ENCODE results near the gene HABP2. TPM values are rescaled to one million over a fixed set of nuclear protein-coding genes. Genes with fewer than 3 reads are reported as not detected.

Gene HABP2
- total and polyA plus RNA-seq, 2 of the 4 experiments (the other 2 are of a cell fraction) = not detected

- no TSS peak for BruUV-seq (replicated peaks)
- Histone ChIP-seq H4K5ac (ENCODE audit: low read depth, low read length) (no peak overlapping the region), H3K9me3 (ENCODE audit: control insufficient read depth, insufficient read depth, low read length) (no peaks in the 10 kb centered on the region), H2AFZ (replicated peaks; ENCODE audit: low read length, poor library complexity) (no peak overlapping the region), H3K36me3 (ENCODE audit: control insufficient read depth, insufficient read depth, low read length) (no peaks in the 10 kb centered on the region), H3K4me1 (ENCODE audit: control insufficient read depth, insufficient read depth, low read length) (no peaks in the 10 kb centered on the region), H3K18ac (ENCODE audit: low read depth, low read length) (no peak overlapping the region), H3K4ac (ENCODE audit: low read depth, low read length) (no peak overlapping the region), H3K9me1 (ENCODE audit: insufficient read depth, low read length) (no peaks in the 10 kb centered on the region), H3K27me3 (ENCODE audit: control insufficient read depth, insufficient read depth, low read length) (peaks cover 6% of the 10 kb centered on the region; the same call in 1 of the 2 replicates), H2BK5ac (ENCODE audit: low read depth, low read length, poor library complexity, severe bottlenecking) (no peak overlapping the region), H4K20me1 (ENCODE audit: insufficient read depth, low read length) (no peaks in the 10 kb centered on the region), H3K4me2 (ENCODE audit: low read depth, low read length) (no peak overlapping the region), H2BK120ac (ENCODE audit: low read depth, low read length) (no peak overlapping the region), H3K14ac (replicated peaks; ENCODE audit: low read depth, low read length) (no peak overlapping the region), H3K4me3 (ENCODE audit: insufficient read depth, low read depth, low read length) (no peak overlapping the region), H2BK20ac (ENCODE audit: low read depth, low read length) (no peak overlapping the region), H4K8ac (ENCODE audit: low read depth in 2 of 2, low read length in 2 of 2) (no peak overlapping the region), H2AK5ac (ENCODE audit: low read depth, low read length) (no peak overlapping the region), H2AK9ac (replicated peaks; ENCODE audit: low read depth, low read length, poor library complexity) (no peak overlapping the region), H3K23ac (ENCODE audit: low read depth, low read length) (no peak overlapping the region), H3K56ac (ENCODE audit: extremely low read depth, insufficient read depth, low read length) (no peak overlapping the region), H2BK15ac (ENCODE audit: low read depth, low read length) (no peak overlapping the region), H3K9ac (ENCODE audit: low read depth, low read length) (no peak overlapping the region), H3K27ac (ENCODE audit: insufficient read depth, low read length) (no peak overlapping the region), H3K79me1 (ENCODE audit: low read depth in 1 of 2, low read length in 2 of 2) (no peaks in the 10 kb centered on the region), H4K91ac (ENCODE audit: insufficient read depth, low read depth, low read length) (no peak overlapping the region)
- intact Hi-C loops (cut with micrococcal nuclease) = no loop called here
- DNase-seq (no peak), ATAC-seq (ENCODE audit: low read depth) (no peak)
- dilution Hi-C loops (cut with HindIII; ENCODE audit: low sequenced_read_pairs, unreplicated experiment) = no loop called here
- no peak for TF ChIP-seq CHD1 (IDR thresholded peaks at IDR 0.05; ENCODE audit: low read depth, low read length)
- no peak for TF ChIP-seq MAFK (IDR thresholded peaks at IDR 0.05; ENCODE audit: low read depth, low read length)
- no peak for TF ChIP-seq MAZ (IDR thresholded peaks at IDR 0.05; ENCODE audit: borderline replicate concordance, low read depth, low read length)
- no peak for TF ChIP-seq POLR2A (IDR thresholded peaks at IDR 0.05; ENCODE audit: low read depth, low read length)
- POLR2A ChIA-PET (ENCODE audit: unreplicated experiment) = no interaction called here
- 40% methylated on average over 2 of the region's 3 CpGs; no CpG with 5 or more reads in 1 of the 2 experiments for WGBS, 2 experiments (ENCODE audit: extremely low coverage in 2 of 2, insufficient read length in 1 of 2)
- in situ Hi-C loops (cut with MboI; ENCODE audit: low sequenced_read_pairs) = no loop called here
- CTCF ChIA-PET = no interaction called here
These were observed 8.4 kb downstream of the HABP2 start for GRCh38 chr10:113561214-113561613.

Data from IMR-90 (cell line).